Neural progenitor cell (in vitro differentiated cells): Measurements from ENCODE around the gene SIRPA.

Source experiments
- CTCF ChIP-seq: fragments of 200-600 bp; sonication (generic); IDR thresholded peaks from 2 replicates; pipeline ENCODE4 v1.5.1; 2017; ENCODE audit warnings: antibody characterized with exemption, mild to moderate bottlenecking
- EZH2 ChIP-seq: fragments of 200-600 bp; sonication (generic); IDR thresholded peaks from 2 replicates; pipeline ENCODE4 v1.6.1; 2017; ENCODE audit warnings: antibody characterized with exemption, mild to moderate bottlenecking, moderate library complexity
- EZH2phosphoT487 ChIP-seq: fragments of 200-600 bp; sonication (generic); IDR thresholded peaks from 2 replicates; pipeline ENCODE4 v1.6.1; 2017; ENCODE audit warnings: antibody characterized with exemption

- TF ChIP-seq CTCF (no peak), EZH2 (no peak), EZH2phosphoT487 (no peak)
Measured at GRCh38 chr20:1858871-1859270, 36.3 kb upstream of the SIRPA start.
